Ammon's horn (tissue), 1 donor: ENCODE measurements around the gene ATL1.
"Not testable (repeated sequence)": the region's sequence is repeated elsewhere in the genome, so short reads cannot be mapped to it uniquely, and the experiment has no call there.

Experiments
- DNase-seq: peaks from one replicate; pipeline ENCODE4 v3.0.0-alpha.2; 2016; ENCODE audit warnings: low spot score

The ATL1 gene

DNA sequence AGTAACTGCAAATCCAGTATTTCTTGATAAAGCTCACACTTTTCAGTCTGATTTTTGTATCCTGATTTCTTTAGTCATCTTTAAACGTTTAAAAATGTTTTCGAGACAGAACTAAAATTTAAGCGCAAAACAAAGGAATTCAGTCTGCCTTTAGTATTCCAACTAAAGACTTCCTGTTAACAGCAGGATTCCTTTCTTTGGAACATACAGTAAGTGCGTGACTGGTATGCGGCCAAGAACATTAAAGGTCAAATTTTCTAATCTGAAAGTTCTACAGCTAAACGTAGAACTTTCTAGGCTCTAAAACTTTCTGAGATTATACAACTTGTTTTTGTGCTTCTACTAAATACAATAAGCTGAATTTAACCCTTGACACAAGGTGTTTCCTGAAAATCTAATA lies 98.3 kb downstream of the ATL1 start:
- no peak for DNase-seq

DNA sequence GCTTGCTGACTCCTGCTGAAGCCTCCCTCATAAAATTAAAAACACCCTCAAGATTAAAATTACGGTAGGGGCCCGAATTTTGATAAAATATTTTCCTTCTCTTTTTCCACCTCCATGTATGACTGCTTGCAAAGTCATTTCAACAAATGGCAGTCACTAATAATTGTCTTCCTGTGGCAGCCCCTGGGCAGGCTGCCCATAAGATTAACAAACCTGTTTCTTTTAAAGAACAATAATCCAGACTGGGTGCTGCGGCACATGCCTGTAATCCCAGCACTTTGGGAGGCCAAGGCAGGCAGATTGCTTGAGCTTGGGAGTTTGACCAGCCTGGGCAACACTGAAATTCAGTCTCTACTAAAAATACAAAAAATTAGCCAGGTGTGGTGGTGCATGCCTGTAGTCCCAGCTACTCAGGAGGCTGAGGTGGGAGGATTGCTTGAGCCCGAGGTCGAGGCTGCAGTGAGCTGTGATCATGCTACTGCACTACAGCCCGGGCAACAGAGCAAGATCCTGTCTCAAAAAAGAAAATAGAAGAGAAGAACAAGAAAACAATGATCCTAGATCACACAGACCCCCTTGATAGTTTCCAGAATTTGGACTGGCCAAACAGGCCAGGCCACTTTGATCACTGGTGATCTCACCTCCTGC lies 99.5 kb downstream of the ATL1 start:
- no peak for DNase-seq

DNA sequence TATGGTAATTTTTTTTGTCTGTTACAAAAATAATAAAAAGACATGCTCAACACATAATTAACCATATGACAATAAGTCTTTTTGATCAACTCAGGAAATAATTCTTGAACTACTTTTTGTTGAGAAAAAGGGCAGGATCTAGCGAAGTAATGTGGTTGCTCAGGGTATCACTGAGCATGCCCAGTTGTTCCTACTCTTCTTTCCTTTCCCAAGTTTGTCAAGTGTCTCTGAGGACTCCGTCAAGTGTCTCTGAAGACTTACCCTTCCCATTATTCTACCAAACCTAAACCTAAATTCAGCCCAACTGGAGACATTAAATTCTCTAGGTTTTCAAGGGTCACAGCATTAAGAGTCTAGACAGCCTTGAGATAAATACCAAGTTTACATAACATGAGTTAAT lies 104.6 kb downstream of the ATL1 start:
- DNase-seq = not testable (repeated sequence)

DNA sequence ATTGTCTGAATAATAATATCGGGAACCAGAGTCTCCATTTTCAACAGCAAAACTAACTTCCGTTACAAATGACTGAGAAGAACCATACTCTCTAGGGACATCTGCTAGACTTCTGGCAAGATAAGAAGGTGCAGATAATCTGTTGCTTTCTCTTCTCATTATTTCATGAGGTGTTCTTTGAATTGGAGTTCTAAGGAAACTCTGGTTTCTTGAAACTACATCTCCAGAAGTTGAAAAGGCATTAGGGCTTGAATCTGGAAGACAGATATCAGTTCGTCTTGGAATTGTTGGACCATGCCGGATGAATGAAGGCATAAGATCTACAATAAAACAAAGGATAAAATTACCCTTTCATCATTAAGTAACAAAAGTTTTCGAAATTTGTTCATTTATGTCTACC lies 105.4 kb downstream of the ATL1 start:
- DNase-seq = not testable (repeated sequence)

DNA sequence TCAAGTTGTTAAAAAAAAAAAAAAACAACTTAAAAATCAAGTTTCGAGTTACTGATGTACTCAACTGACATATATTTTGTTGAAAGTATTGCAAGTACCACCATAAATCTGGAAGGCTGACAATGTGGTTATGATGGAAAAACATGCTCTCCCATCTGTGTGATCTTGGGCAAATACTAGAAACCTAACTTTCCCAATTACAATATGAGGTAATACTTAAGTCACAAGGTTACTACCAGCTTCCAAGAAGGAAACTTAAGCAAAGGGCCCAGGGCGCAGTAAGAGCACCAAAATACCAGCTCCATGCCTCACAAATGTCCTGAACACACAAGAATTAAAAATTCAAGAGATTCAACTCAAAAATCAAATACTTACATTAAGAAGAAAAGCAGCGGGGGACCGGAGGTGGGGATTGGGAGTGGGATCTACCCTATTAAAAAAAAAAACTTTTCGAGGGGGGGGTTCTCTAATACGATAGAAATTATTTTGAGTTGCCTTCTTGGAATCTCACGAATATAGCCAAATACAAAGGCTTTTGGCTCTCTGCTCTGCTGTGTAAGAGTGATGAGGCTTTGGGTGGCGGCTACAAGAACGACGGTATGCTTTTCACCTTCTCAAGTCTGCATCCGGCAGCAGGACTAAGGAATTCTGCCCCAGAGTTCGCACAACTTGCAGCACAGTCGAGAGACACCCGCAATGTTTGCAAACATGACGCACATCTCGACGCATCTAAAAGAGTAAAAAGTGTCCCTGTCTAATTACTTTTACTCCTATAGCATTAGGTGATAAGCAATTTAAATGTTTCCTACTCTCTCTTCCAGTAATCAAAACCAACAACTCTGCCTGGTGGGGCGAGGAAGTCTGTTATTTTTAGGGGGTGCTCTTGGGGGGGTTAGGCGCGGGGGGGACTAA lies 107.1 kb downstream of the ATL1 start:
- peak; percentile 27 for DNase-seq

DNA sequence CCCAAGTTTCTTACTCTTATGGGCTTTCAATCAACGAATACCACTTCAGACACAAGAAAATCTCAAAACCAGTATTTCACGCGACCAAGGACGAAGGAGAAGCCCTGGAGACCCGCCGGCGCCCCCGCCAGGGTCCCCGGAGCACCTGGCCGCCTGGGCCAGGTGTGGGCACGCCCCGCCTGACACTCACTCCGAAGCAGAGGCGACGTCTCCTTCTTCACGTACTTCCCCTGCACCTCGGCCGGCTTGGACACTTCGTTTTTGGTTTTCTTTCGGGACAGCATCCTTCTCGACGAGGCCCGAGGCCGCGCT lies 107.7 kb downstream of the ATL1 start:
- peak; percentile 7 for DNase-seq

DNA sequence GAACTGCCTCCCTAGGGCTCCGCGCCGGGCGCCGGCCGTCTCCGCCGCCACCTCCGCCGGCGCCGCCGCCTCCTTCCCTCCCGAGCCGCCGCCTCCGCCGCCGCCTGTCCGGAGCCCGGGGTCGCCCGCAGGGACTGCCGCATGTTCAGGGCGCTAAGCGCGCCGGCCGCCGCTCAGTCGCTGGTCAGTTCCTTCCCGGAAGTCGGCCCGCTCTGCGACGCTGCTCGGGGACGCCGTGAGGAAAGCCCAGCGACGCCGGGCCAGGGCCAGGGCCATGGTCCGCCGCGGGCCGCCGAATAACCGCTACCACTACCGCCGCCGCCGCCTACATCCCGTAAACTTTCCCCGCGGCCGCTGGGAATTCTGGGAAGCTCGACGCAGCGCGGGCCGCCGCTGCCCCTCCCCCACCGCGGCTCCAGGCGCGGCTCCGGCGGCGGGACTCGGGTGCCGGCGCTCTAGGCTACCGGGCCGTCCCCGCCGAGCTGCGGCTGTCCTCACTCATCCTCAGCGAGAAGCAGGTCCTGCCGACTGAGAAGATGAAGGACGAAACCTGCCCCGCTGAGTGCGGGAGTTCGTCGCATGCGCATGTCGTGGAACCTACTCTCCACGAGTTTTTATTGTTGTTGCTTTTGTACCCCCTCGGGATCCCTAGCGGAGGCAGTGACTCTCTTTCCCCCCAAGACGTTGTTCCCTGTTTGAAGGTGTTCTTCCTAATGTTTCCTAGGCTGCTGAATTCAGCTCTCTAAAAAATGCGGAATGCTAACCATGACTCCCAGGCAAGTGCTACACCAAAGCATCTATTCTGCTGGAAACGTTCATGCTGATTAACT lies 108.3 kb downstream of the ATL1 start, which contains the start of gene SAV1:
SAV1 (minus strand) TSS at position 311 of the 830 bp plus-strand sequence. CDS start 339 bp downstream, outside the sequence.
- DNase-seq = peak; percentile 76

DNA sequence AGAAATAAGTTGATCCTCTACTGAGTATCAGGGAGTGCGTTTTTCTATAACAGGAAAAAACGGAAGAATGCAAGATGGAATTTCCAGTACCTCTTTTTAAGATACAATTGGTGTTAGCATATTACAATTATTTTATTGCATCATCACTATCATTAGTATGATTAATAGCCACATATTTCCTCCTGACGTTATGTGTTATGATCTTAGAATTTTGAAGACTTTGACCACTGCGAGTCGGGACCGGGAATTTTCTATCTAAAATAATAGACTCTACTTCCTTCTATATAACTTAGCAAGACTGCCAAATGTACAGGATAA lies 108.8 kb downstream of the ATL1 start:
- no peak for DNase-seq

DNA sequence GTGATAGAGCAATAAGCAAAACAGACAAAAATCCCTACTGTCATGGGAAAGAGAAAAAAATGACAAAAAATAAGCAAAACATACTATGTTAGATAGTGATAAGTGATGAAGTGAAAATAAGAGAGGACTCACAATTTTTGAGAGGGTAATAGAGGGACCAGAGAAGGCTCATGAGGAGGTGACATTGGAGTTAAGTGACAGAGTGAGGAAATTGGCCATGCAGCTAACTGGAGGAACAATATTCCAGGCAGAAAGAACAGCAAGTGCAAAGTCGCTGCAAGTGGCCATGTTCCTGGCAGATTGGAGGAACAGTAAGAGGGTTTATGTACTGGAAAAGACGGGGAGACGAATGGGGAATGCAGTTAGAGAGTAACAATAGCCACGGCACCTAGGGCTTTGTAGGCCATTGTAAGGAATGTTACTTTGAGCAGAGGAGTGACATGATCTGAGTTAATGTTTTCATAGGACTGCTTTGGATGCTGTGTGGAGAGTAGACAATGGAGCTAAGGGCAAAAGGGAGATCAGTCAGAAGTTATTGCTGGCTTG lies 109.6 kb downstream of the ATL1 start:
- no peak for DNase-seq

DNA sequence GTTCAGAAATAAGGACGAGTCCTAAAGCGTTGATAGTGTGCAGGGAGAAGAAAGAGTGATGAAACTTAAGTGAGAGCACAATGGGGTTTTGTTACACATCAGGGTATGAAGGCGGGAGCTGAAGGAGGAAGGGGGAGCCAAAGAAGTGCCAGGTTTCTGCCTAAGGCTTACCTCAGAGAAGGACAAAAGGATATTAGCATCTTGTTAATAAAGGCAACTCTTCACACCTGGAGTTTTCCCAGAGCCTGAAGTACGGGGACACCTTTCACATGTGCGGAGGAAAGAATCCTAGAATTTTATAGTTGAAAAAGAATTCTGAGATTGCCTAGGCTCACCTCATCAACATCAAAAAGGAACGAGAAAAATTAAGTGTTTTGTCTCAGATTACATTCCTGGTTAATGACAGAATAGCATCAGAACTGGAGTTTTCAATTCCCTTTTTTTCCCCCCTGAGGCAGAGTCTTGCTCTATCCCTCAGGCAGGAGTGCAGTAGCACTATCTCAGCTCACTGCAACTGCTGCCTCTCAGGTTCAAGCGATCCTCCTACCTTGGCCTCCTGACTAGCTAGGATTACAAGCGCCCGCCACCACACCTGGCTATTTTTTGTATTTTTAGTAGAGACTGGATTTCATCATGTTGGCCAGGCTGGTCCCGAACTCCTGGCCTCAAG lies 110.4 kb downstream of the ATL1 start:
- DNase-seq = no peak

DNA sequence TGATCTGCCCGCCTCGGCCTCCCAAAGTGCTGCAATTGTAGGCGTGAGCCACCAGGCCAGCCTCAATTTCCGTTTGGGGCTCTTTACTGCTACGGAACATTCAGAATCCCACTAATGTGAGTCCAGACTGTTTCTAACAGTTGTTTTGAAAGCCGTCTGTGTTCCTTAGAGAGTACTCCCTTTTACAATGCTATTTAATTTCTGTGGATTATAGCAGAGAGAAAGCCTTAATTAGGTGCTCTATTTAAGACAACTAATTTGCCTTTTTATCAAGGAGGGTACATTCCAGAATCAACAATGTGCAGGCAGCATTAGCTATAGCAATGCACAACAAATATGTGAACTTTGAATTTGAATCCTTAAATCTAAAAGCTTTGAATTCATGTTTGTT lies 110.9 kb downstream of the ATL1 start:
- DNase-seq = no peak

DNA sequence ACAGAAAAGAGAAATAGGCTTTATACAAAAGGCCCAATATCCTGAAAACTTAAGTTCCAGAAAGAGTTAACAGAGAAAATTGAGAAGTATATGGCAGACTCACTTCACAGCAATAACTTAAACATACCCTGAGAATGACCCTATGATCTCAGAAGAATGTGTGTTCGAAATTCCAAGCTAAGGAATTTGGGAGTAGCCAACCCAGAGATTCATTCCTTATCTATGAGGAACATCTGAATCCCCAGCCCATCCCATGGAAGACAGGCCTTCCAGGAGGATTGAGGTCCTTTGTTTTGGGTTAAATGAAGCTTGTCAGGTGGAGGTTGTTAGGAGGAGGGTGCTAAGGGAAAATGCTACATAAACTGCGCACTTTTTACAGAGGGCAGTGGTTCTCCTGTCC lies 115.7 kb downstream of the ATL1 start:
- DNase-seq = no peak

DNA sequence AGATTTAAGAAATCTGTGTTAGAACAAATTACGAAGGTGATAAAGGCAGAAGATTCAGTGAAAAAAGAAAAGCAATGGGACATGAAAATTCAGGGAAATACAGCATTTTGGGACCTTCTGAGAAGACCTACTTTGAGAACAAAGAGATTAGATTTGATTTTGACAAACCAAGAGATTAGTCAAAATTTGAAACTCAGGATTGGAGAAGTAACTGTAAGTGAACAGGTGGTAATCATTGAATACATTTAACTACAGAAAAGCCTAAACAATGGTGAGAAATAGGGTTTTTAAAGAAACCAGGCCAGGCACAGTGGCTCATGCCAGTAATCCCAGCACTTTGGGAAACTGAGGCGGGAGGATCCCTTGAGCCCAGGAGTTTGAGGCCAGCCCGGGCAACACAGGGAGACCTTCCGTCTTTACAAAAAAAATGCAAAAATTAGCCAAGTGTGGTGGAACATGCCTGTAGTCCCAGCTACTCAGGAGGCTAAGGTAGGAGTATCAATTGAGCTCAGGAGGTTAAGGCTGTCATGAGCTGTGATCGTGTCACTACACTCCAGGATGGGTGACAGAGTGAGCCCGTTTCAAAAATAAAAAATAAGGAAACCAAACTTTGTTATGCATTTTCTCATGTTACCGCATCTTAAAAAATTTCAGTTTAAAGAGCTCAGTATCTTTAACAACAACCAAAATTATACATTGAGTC lies 117.0 kb downstream of the ATL1 start:
- DNase-seq = no peak

DNA sequence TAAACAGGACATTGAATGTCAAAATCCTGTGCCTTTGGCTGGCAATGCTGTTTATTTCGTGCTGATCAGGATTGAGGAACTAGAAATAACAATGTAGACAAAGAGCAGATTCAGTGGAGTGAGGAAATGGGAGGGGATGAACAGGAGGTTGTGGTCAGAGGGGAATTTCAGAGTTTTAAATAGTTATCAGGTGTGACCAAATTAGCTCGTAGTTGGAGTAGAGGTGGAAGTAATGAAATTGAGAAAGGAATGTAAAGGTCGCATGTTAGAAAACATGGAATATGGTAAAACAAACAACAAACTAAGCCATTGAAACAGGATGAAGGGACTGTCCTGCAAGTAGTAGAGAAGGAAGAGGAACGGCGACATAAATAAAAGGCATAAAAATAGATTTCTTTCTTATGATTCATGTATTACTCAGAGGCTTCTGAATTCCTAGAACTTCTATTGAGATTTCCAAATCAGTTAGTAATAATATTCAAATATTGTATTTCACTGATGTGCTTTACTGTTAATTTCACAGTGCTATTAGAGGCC lies 117.7 kb downstream of the ATL1 start:
- DNase-seq = peak; percentile 16

DNA sequence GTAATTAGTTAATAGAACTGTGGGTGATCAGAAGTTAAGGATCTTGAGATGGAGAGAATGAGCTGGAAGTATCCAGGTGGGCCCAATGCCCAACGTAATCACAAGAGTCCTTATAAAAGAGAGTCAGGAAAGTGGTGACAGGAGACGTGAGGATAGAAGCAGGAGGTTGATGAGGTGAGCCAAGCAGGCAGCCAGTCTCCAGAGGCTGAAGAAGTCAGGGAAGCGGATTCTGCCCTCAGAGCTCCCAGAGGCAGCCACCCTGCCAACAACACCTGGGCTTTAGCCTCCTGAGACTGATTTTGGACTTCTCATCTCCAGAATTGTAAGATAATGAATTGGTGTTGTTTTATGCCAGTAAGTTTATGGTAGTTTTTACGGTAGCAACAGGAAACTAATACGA lies 118.2 kb downstream of the ATL1 start:
- DNase-seq = no peak

DNA sequence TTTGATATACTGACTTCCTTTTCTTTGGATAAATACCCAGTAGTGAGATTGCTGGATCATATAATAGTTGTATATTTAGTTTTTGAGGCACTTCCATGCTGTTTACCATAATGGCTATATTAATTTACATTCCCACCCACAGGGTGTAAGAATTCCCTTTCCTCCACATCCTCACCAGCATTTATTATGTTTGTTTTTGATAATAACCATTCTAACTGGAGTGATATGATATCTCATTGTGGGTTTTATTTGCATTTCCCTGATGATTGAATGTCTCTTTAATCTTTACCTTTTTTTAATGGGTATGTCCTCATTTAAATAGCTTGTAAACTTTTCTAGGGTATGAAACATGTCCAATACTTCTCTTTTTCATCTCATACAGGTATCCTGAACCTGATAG lies 119.7 kb downstream of the ATL1 start:
- DNase-seq = no peak
